ENCODE measurements around the gene NSD1.
"Not testable (repeated sequence)": the region's sequence is repeated elsewhere in the genome, so short reads cannot be mapped to it uniquely, and the experiment has no call there.

NSD1 gene

GRCh38 chr5:177290816-177291596 lies 157.4 kb downstream of the NSD1 start:
- DNase-seq (ENCODE audit: low spot score), result no peak

- no peak for DNase-seq (ENCODE audit: low spot score)
Observed at GRCh38 chr5:177291735-177292134, 158.2 kb downstream of the NSD1 start.

DNA sequence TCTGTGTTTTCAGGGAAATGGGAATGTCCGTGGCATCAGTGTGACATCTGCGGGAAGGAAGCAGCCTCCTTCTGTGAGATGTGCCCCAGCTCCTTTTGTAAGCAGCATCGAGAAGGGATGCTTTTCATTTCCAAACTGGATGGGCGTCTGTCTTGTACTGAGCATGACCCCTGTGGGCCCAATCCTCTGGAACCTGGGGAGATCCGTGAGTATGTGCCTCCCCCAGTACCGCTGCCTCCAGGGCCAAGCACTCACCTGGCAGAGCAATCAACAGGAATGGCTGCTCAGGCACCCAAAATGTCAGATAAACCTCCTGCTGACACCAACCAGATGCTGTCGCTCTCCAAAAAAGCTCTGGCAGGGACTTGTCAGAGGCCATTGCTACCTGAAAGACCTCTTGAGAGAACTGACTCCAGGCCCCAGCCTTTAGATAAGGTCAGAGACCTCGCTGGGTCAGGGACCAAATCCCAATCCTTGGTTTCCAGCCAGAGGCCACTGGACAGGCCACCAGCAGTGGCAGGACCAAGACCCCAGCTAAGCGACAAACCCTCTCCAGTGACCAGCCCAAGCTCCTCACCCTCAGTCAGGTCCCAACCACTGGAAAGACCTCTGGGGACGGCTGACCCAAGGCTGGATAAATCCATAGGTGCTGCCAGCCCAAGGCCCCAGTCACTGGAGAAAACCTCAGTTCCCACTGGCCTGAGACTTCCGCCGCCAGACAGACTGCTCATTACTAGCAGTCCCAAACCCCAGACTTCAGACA lies 160.4 kb downstream of the NSD1 start:
- no peak for DNase-seq (ENCODE audit: low spot score)

DNA sequence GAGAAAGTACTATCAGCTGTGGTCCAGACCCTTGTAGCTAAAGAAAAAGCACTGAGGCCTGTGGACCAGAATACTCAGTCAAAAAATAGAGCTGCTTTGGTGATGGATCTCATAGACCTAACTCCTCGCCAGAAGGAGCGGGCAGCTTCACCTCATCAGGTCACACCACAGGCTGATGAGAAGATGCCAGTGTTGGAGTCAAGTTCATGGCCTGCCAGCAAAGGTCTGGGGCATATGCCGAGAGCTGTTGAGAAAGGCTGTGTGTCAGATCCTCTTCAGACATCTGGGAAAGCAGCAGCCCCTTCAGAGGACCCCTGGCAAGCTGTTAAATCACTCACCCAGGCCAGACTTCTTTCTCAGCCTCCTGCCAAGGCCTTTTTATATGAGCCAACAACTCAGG lies 161.1 kb downstream of the NSD1 start:
- no peak for DNase-seq (ENCODE audit: low spot score)

- no peak for DNase-seq (ENCODE audit: low spot score)
Observed at GRCh38 chr5:177295924-177296323, 162.4 kb downstream of the NSD1 start.

GRCh38 chr5:177296581-177296980 lies 163.0 kb downstream of the NSD1 start:
- DNase-seq (ENCODE audit: low spot score), result no peak

GRCh38 chr5:177297922-177298321 lies 164.3 kb downstream of the NSD1 start:
- DNase-seq (ENCODE audit: low spot score), result no peak

DNA sequence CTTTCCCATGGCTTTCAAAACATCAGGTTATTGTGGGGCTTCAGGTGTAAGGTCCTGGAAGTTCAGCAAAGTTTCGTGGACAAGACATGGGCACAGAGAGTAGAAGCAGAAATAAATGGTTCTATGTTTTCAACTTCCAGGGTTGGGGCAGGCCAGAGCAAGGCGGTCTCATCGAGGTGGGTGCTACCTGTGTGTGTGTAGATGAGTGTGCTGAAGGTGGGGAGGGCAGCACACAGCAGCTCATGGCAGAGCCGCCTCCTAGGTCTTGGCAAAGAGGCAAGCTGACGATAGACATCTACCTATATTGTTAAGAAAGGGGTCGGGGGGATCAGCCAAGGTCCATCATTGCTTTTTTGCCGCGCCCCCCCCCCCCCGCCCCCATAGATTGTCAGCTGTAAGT lies 166.1 kb downstream of the NSD1 start:
- no peak for DNase-seq (ENCODE audit: low spot score)

DNA sequence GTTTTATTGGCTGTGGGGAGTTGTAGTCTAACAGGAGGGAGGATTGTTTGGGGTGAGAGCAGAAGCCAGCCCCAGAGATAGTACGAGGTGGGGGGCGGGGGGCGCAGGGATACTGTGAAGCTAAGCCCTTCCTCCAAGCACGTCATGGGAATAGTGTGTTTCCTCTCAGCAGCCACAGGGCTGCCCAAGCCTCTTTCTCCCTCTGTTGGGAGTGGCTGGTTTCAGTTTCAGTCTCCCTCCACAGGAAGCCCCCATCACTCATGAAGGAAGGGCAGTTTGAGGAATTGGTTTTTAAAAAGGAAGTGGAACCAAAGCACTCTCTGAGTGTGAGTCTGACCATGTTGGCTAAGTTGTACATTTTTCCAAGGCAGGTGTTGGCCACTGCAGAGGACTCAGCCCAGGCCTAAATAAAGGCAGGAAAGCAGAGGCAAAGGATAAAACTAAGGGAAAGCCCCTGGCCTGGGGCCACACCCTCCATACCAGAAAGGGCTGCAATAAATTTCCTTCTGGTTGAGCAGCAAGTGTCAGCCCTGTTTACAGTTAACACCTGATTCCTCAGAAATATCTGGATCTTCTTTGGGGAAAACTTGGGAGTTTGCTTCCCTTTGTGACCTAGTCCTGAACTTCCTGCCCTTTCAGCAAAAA lies 166.8 kb downstream of the NSD1 start:
- DNase-seq (ENCODE audit: low spot score), result no peak

DNA sequence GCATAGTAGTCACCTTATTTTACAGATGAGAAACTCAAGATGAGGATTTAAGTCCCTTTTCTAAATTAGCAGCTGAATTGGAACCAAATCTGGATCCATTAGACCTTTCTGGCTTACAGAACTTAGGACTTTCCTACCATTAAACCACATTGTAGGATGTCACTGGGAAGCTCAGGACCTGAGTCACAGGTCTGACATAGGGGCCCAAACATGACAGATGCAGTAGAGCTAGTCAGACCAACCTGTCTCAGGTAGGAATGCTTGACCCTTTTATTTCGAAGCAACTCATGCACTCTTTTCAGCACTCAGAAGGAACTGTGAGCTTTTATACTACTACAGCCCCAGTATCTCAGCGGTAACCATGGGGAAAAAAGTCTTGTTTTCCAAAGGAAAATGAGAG lies 167.4 kb downstream of the NSD1 start:
- no peak for DNase-seq (ENCODE audit: low spot score)

DNA sequence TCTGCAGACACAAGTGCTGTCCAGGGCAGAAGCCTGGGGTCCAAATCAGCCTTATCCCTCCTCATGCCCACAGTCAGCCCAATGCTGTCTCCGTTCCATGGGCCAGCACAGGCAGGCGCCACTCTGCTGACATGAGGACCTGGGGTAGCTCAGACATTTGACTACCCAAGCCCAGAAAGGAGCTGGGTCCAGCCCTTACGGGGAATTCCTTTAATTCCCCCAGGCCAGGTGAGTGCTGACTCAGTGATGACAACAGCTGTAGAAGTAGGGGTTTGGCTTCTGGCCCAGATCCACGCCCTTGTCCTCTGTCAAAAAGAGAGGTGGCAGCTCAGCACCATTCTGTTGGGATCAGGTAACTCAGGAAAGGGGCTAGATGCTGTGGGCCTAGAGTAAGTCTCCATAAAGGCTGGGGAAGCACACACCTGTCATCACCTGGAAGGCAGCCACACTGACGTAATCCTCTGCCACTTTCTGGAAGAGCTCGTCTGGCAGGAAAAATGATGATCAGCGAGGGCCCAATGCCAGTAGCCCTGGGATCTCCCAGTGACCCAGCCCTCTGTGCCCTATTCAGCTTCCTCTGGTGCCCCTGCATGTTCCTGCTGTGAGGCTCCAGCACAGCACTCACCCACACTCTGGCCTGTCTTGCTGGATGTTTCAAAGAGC lies 168.1 kb downstream of the NSD1 start:
- no peak for DNase-seq (ENCODE audit: low spot score)

- DNase-seq (ENCODE audit: low spot score), result no peak
Observed at GRCh38 chr5:177302354-177303110, 169.0 kb downstream of the NSD1 start.

- DNase-seq (ENCODE audit: low spot score), result peak; percentile 96
Observed at GRCh38 chr5:177303121-177303924, 169.8 kb downstream of the NSD1 start, which contains the start of the genes PRELID1 and RAB24. TSS of gene PRELID1 (plus strand) at chr5:177303799. CDS start at chr5:177303986, 187 bp downstream. TSS of gene RAB24 (minus strand) at chr5:177303719. CDS start at chr5:177303288, 431 bp downstream.

DNA sequence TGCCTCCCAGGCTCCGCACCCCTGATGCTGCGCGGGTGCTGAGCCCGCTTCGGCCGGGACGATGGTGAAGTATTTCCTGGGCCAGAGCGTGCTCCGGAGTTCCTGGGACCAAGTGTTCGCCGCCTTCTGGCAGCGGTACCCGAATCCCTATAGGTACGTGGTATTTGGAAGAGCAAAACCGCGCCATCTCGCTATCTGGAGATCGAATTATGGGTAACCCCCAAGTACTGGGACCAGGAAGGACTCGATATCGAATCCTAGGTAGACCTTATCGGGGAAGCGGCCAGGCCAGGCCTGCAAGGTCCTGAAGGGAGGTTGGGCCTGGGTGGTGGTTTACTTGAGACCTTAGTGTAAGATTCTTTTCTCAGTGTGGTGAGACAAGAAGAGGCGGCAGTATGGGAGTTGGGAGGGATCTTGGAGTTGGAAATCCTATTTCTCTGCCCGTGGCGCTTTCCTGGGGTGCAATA lies 170.4 kb downstream of the NSD1 start:
- no peak for DNase-seq (ENCODE audit: low spot score)

DNA sequence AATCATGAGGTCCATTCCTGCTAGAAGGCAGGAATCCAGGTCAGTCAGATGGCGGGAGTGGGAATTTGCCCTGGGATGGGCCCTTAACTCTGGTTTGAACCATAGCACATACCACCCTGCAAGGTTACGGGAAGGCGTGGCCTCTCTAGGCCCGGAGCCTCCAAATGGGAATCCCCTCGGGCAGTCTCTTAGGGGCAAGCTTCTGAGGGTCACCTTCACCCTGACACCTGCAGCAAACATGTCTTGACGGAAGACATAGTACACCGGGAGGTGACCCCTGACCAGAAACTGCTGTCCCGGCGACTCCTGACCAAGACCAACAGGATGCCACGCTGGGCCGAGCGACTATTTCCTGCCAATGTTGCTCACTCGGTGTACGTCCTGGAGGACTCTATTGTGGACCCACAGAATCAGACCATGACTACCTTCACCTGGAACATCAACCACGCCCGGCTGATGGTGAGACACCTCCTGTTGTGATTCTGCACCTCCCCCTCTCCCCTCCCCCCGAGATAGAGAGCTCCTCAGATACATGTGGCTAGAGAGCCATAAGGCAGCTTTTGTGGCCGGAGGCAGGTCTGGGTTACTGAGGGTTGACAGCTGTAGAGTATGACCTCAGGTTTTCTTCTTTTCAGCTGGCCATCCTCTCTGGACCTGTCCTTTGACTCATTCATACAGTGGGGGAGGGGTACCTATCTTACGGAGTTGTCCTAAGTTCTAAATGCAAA lies 171.0 kb downstream of the NSD1 start:
- DNase-seq (ENCODE audit: low spot score), result no peak

DNA sequence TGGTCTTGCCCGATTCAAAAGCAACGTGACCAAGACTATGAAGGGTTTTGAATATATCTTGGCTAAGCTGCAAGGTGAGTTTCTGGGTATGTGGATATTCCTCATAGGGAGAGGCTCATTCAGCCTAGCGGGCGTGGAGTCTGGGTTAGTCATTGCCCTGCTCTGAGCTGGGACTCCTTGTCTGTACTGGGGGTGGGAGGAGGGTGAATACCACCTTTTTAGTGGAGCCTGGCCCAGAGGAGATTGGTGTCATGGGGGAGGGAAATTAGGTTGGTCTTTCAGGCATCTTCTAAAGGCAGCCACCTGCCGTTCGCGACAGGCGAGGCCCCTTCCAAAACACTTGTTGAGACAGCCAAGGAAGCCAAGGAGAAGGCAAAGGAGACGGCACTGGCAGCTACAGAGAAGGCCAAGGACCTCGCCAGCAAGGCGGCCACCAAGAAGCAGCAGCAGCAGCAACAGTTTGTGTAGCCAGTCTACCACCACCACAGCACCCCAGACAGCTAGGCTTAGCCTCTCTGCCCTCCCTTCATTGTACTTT lies 172.6 kb downstream of the NSD1 start:
- DNase-seq (ENCODE audit: low spot score), result not testable (repeated sequence)

- DNase-seq (ENCODE audit: low spot score), result no peak
Observed at GRCh38 chr5:177306674-177307543, 173.3 kb downstream of the NSD1 start.

- no peak for DNase-seq (ENCODE audit: low spot score)
Observed at GRCh38 chr5:177307544-177308363, 174.2 kb downstream of the NSD1 start.
